DMS153 treated with DMSO at 0.1 percent for 48 hours (cell line): ENCODE measurements around the gene PLVAP.
A peak's percentile ranks its signal among the peaks of the same experiment; 100 is the strongest.

Source experiments
- DNase-seq: peaks from one replicate; lab custom pipeline; 2025; ENCODE audit not compliant: unreplicated experiment; lab: John Stamatoyannopoulos, UW

The PLVAP gene

GRCh38 chr19:17357724-17358123 is 19.4 kb downstream of the PLVAP start:
- no peak for DNase-seq

GRCh38 chr19:17357078-17357666 is 20.0 kb downstream of the PLVAP start:
- no peak for DNase-seq

- no peak for DNase-seq
Measured at GRCh38 chr19:17353386-17353785, 23.8 kb downstream of the PLVAP start.

- no peak for DNase-seq
Measured at GRCh38 chr19:17352608-17353280, 24.4 kb downstream of the PLVAP start.

GRCh38 chr19:17351815-17352435 is 25.2 kb downstream of the PLVAP start:
- DNase-seq: no peak

GRCh38 chr19:17348700-17349099 is 28.4 kb downstream of the PLVAP start:
- peak; percentile 15 for DNase-seq

GRCh38 chr19:17347877-17348276 is 29.3 kb downstream of the PLVAP start:
- DNase-seq: no peak

GRCh38 chr19:17347361-17347760 is 29.8 kb downstream of the PLVAP start:
- no peak for DNase-seq

- DNase-seq: peak; percentile 71
Measured at GRCh38 chr19:17346109-17346671, 31.0 kb downstream of the PLVAP start.

GRCh38 chr19:17341845-17342244 is 35.3 kb downstream of the PLVAP start:
- DNase-seq: no peak

GRCh38 chr19:17341386-17341785 is 35.8 kb downstream of the PLVAP start:
- DNase-seq: no peak

- DNase-seq: no peak
Measured at GRCh38 chr19:17340871-17341357, 36.2 kb downstream of the PLVAP start.

- no peak for DNase-seq
Measured at GRCh38 chr19:17340302-17340870, 36.8 kb downstream of the PLVAP start.

- no peak for DNase-seq
Measured at GRCh38 chr19:17339088-17339741, 37.9 kb downstream of the PLVAP start.

- no peak for DNase-seq
Measured at GRCh38 chr19:17338433-17339078, 38.6 kb downstream of the PLVAP start.

- no peak for DNase-seq
Measured at GRCh38 chr19:17337675-17338432, 39.3 kb downstream of the PLVAP start.

GRCh38 chr19:17336872-17337674 is 40.1 kb downstream of the PLVAP start, which contains the start of gene GTPBP3:
Gene GTPBP3 (plus strand): TSS chr19:17337553. CDS start chr19:17337612, 59 bp downstream.
- peak; percentile 97 for DNase-seq

GRCh38 chr19:17335575-17335974 is 41.6 kb downstream of the PLVAP start:
- no peak for DNase-seq
